Stimulated activated CD4-positive, alpha-beta T cell treated with anti-CD3 and anti-CD28 coated beads, Interleukin-4, amount 100 ng/mL, for 48 hours (primary cell): ENCODE data around the gene PRTN3.

Experiments used
- DNase-seq, 2 donors: peaks; one replicate each; pipeline ENCODE4 v3.0.0-alpha.2; 2020; ENCODE audit warnings: low read depth in 2 of 2

Gene PRTN3

DNA sequence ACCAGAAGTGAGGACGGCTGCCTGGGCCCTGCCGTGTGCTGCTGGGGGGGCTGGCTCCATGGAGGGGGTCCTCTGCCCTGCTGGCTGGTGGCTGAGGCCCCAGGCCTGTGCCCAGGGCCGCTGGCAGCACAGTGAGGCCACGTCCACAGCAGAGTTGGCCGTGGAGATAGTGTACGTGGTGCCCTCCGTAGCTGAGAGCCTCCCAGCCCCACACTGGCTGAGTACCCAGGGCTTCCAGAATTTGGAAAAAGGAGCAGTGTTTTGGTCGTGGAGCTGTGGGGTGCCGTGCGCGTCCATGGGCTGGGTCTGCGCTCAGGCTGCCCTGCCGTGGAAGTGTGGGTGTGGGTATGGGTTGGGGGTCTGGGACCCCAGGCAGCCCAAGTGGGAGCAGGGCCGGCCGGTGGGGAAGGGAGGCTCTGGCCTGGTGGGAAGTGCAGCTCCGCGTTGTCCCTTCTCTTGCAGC, 37.7 kb upstream of the PRTN3 start:
- DNase-seq = no peak

- no peak for DNase-seq
These were observed 36.9 kb upstream of the PRTN3 start for GRCh38 chr19:803686-804418.

DNA sequence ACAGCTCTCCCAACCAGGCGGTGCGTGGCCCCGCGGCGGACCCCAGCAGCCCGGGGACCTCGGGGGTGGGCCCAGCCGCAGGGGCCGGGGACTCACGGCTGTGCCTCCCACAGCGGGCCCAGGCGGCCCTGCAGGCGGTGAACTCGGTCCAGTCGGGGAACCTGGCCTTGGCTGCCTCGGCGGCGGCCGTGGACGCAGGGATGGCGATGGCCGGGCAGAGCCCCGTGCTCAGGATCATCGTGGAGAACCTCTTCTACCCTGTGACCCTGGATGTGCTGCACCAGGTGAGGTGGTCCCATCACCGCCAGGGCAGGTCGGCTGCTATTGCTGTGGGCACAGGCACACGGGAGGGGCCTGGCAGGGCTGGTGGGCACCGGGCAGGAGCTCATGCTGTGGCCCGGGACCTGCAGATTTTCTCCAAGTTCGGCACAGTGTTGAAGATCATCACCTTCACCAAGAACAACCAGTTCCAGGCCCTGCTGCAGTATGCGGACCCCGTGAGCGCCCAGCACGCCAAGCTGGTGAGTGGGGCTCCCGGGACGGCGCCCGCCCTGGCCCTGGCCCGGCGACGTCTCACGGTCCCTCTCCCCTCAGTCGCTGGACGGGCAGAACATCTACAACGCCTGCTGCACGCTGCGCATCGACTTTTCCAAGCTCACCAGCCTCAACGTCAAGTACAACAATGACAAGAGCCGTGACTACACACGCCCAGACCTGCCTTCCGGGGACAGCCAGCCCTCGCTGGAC, 36.2 kb upstream of the PRTN3 start:
- DNase-seq = no peak

GRCh38 chr19:805166-805551, 35.6 kb upstream of the PRTN3 start:
- DNase-seq = no peak

- no peak for DNase-seq
These were observed 34.9 kb upstream of the PRTN3 start for GRCh38 chr19:805600-806550.

DNA sequence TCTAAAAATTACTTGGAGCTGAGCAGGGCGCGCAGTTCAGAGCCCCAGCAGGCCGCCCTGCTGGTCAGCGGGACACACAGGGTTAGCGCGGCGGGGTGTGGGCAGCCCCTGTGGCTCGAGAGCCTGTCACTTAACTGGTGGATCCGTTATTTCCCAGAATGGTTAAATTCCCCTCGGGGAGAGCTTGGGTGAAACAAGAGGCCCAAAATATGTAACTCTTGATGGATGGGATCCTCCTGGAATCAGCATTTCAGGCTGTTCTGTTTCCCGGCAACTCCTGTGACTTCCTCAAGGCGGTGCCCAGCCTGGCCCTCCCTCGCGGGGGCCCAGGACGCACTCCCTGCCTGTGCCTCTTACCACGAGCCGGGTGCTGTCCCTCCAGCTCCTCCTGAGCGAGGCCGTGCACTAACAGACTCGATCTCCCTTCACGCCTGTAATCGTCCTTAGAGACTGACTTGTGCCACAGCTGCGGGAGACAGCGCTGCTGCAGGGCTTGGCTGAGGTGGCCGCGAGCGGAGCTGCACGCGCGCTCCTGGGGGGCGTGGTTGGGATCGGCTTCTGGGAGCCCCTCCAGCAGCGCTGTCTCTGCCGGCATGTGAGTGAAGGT, 33.9 kb upstream of the PRTN3 start:
- DNase-seq = no peak

DNA sequence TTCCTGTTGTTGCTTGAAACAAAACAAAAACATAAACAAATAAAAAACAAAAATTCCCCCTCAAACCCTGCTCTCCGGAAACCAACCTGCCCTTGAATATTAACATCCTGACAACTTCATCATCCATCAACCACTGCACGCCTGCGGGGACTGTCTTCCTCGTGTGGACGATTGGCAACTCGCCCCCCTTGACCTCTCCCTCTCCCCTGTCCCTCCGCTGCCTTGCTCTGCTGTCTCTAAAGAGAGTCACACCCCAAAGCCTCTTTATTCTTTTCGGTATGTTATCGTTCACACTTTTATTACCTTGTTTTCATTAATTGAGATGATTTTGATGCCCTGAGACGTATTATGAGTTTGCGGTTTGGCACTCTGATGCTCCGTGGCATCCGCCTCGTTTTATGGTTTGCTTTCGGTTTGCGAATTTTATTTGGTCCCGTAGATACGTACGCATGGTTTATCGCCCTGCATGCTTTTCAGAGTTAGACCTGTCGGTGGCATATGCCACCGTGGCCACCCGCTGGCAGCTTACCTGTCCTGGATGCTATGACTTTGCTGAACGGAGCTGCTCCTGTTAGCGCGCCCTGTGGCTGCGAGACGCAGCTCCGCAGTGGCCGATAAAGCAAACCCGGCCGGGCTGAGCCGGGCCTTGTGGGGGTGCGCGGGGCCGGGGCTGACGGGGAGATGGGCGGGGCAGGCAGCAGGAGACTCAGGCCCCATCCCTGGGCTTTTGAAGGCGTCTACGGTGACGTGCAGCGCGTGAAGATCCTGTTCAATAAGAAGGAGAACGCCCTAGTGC, 33.0 kb upstream of the PRTN3 start:
- DNase-seq = no peak

- DNase-seq = no peak
These were observed 32.4 kb upstream of the PRTN3 start for GRCh38 chr19:808423-808775.

DNA sequence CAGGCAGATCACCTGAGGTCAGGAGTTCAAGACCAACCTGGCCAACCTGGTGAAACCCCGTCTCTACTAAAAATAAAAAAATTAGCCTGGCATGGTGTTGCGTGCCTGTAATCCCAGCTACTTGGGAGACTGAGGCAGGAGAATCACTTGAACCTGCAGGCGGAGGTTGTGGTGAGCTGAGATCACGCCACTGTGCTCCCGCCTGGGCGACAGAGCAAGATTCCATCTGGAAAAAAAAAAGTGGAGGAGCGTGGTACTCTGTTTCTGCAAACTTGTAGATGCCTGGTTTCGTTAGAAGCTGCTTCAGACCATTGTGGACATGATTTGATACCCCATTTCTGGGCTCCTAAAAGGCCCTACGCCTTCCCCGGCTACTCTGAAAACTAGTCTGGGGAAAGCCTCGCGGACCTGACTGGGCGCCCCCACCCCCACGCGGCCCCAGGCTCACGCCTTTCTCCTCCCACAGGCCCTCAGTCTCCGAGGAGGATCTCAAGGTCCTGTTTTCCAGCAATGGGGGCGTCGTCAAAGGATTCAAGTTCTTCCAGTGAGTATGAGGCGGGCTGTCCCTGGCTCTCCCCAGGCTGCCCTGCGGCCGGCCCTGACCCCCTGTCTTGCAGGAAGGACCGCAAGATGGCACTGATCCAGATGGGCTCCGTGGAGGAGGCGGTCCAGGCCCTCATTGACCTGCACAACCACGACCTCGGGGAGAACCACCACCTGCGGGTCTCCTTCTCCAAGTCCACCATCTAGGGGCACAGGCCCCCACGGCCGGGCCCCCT, 30.5 kb upstream of the PRTN3 start:
- DNase-seq = no peak

DNA sequence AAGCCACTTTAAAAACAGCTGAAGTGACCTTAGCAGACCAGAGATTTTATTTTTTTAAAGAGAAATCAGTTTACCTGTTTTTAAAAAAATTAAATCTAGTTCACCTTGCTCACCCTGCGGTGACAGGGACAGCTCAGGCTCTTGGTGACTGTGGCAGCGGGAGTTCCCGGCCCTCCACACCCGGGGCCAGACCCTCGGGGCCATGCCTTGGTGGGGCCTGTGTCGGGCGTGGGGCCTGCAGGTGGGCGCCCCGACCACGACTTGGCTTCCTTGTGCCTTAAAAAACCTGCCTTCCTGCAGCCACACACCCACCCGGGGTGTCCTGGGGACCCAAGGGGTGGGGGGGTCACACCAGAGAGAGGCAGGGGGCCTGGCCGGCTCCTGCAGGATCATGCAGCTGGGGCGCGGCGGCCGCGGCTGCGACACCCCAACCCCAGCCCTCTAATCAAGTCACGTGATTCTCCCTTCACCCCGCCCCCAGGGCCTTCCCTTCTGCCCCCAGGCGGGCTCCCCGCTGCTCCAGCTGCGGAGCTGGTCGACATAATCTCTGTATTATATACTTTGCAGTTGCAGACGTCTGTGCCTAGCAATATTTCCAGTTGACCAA, 29.8 kb upstream of the PRTN3 start:
- no peak for DNase-seq

GRCh38 chr19:811506-812048, 29.2 kb upstream of the PRTN3 start:
- no peak for DNase-seq

GRCh38 chr19:812049-812746, 28.6 kb upstream of the PRTN3 start:
- DNase-seq = no peak

DNA sequence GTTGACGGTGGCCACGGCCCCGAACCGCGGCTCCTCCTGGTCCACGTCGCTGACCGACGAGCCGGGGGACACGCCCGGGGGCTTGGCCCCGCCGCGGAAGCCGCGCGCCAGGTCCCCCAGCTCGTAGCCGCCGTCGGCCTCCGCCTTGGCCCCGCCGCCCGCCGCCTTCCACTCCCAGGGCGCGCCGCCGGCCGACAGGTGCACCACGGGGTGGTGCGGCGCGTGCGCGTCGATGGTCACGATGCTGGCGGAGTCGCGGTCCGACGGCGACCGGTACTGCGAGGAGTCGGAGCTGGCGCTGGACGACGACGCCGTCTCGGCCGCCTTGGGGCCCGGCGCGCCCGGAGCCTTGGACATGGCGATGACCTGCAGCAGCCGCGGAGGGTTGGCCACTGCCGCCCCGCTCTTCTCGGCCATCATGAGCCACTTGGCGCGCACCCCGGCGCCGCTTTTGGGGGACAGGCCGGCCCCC, 28.0 kb upstream of the PRTN3 start:
- DNase-seq = no peak

DNA sequence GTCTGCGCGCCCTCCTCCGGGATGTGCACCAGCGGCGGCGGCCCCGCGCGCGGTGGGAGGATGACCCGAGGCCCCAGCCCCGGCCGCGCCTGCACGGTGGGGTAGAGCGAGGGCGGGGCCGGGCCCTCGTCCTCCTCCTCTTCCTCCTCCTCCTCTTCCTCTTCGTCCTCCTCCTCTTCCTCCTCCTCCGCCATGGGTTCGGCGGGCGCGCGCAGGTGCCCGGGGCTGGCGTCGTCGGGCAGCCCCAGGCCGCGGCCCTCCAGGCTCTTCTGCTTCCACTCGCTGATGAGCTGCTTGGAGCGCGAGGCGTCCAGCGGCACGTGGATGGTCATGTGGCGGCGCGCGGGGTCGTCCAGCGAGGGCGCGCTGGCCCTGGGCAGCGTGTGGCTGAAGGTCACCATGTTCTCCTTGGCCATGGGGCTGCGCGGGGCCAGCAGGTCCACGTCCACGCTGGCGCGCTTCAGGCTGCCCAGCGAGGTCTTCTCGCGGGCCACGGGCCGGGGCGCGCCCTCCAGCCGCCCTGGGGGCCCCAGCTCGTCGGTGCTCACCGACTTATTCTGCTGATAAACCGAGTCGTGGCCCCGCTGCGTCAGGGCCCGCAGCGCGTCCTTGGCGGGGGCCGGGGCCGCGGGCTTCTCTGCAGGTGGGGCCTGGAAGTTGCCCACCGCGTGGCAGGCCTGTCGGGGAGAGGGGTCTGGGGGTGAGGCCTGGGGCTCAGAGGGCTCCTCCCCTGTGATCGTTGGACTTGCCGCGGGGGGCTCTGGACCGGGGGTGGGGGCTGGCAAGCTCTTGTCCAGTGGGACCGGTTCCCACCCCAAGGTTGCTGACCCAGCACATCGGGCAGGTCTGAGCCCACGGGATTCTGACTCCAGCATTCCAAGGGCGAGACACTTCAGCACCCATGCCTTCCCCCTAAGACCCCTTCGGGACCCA, 27.3 kb upstream of the PRTN3 start:
- no peak for DNase-seq

GRCh38 chr19:814152-815078, 26.4 kb upstream of the PRTN3 start:
- no peak for DNase-seq

- no peak for DNase-seq
These were observed 25.6 kb upstream of the PRTN3 start for GRCh38 chr19:815079-815774.
